Bronchial epithelial cell (primary cell): Measurements from ENCODE around the gene EIF4G3. TPM values are rescaled to one million over a fixed set of nuclear protein-coding genes. Genes with fewer than 3 reads are reported as not detected.

Experiments
- DNase-seq: peaks from one replicate; pipeline ENCODE4 v3.0.0-alpha.2; 2010; ENCODE audit warnings: low read depth
- FAIRE-seq: peaks from 2 replicates; lab custom pipeline; 2011; peaks lifted over from hg19 to GRCh38; lab: Jason Lieb, UNC
- H3K27me3 ChIP-seq: 2 replicates; pipeline ENCODE4 v1.5.1; 2011; ENCODE audit warnings: low read length; ENCODE audit not compliant: control insufficient read depth, insufficient read depth
- H3K36me3 ChIP-seq: 2 replicates; pipeline ENCODE4 v1.5.1; 2011; ENCODE audit warnings: low read length; ENCODE audit not compliant: control insufficient read depth, insufficient read depth
- H3K4me3 ChIP-seq: 2 replicates; pipeline ENCODE4 v1.5.1; 2011; ENCODE audit warnings: mild to moderate bottlenecking, low read depth, low read length, control low read depth
- total RNA-seq: library from RNA; depleted of rRNA; stranded (reverse); fragments of >200 nt; gene quantifications from 2 replicates; pipeline ENCODE4 v1.2.1, GENCODE V29; 2014
- TF ChIP-seq, protein P1 (sequence below): IDR thresholded peaks from 2 replicates; pipeline ENCODE4 v1.5.1; 2011; ENCODE audit warnings: mild to moderate bottlenecking, moderate library complexity, low read length, control low read depth, inconsistent platforms; ENCODE audit not compliant: insufficient read depth, severe bottlenecking

EIF4G3 gene
- total RNA-seq, 1 donor from 2014 or later: 20.5 TPM

DNA sequence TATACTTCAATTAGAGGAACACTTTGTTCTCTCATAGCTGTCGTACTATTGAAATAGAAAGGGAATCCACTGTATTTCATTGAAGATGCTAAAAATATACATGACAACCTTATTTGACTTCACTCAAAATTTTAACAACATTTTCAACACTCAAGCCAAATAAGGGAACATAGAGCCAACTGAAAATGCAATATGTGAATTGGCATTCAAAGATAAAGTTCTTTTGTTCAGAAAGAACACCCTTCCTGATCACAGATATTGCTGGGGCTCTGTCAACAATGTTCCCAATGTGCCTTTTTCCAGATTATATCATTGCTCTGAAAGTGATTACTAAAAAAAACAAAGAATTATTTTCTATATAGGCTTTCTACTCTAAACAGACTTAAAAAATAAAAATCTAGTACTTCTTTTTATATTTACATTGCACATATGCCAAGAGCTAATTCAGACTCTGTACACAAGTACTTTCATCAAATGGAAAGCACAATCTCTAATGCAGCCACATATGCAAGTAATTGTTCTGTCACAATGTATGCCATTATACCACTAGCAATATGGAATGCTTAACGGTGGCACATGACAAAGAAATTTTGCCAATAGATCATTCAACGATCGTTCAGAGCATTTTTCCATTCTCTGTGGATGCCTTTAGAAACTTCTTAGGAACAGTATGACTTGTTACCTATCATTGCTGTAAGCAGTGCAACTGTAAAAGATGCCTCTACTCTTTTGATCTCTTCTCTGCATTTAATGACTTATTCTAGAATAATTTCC, 171.0 kb downstream of the EIF4G3 start:
- no peaks in the 10 kb centered on the region for H3K27me3 ChIP-seq
- no peak for DNase-seq
- TF ChIP-seq, protein P1, sequence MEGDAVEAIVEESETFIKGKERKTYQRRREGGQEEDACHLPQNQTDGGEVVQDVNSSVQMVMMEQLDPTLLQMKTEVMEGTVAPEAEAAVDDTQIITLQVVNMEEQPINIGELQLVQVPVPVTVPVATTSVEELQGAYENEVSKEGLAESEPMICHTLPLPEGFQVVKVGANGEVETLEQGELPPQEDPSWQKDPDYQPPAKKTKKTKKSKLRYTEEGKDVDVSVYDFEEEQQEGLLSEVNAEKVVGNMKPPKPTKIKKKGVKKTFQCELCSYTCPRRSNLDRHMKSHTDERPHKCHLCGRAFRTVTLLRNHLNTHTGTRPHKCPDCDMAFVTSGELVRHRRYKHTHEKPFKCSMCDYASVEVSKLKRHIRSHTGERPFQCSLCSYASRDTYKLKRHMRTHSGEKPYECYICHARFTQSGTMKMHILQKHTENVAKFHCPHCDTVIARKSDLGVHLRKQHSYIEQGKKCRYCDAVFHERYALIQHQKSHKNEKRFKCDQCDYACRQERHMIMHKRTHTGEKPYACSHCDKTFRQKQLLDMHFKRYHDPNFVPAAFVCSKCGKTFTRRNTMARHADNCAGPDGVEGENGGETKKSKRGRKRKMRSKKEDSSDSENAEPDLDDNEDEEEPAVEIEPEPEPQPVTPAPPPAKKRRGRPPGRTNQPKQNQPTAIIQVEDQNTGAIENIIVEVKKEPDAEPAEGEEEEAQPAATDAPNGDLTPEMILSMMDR: no peak
- peaks cover 1% of the 10 kb centered on the region for H3K36me3 ChIP-seq
- H3K4me3 ChIP-seq: no peak overlapping the region
- no peak for FAIRE-seq

DNA sequence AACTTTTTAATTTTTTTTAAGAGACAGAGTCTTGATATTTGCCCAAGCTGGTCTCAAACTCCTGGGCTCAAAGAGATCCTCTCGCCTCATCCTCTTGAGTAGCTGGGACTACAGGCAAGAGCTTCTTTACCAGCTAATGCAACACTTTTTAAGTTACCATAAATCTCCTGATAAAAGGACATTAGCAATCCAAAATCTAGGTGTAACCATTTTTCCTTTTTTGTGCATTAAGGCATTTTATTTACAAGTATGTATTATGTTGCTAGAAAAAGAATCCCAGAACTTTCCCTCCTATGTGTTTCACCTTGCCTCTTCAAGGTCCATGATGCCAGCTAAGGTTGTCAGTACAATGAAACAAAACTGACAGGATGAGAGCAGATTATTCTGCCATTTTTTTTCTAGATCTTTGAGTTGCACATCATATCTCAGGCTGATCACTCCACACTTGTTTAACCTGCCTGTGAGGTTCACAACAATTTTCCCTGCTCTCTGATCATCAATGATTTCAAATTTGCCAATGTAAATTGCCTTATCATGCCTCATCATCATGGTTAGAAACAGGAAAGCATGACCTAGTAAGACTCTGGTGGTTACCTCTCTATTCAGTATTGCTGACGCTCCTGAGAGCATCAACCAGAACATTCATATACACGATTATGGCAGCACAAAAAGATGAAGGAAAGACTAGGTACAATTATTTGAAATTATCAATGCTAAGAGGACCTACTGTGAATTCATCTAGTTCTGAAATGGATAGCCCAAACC, 173.2 kb downstream of the EIF4G3 start:
- TF ChIP-seq, protein P1: no peak
- peaks cover 1% of the 10 kb centered on the region for H3K36me3 ChIP-seq
- DNase-seq (no peak), FAIRE-seq (no peak)
- H3K4me3 ChIP-seq: no peak overlapping the region
- H3K27me3 ChIP-seq: no peaks in the 10 kb centered on the region

DNA sequence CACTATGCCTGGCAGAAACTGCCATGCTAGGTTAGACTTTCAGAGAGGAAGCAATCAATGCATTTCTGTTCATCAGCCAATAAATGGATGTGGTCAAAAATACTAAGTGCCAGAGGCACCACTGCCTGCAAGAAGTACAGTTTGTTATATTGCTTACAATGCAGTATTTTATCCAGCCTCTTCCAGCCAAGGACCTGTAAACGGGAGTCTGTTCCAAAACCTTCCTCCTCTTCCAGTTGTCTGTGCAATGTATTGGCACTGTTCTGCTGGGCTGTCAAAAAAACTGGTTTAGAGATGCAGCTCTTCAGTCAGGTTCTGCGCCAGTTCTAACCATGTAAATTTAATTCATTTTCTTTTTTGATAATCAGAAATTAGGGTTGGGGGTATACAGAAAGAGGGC, 175.7 kb downstream of the EIF4G3 start:
- no peak for FAIRE-seq
- Histone ChIP-seq H3K36me3 (peaks cover 1% of the 10 kb centered on the region), H3K4me3 (no peak overlapping the region), H3K27me3 (no peaks in the 10 kb centered on the region)
- TF ChIP-seq, protein P1: no peak
- DNase-seq: no peak

DNA sequence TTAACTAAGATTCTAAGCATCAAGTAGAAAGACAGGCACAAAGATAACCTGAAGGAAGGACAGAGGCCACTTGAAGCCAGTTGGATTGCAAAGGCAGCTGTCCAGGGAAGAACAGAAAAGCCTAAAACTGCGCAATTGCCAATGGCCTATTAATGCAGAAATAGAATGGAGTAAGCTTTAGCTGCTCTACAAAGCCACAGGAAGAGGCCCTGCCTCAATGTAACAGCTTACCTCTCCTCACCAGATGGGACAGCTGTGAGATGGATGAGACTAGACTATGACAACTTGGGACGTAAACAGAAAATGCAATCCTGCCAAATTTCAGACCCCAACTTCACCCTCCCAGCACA, 176.5 kb downstream of the EIF4G3 start:
- DNase-seq (no peak), FAIRE-seq (no peak)
- TF ChIP-seq, protein P1: no peak
- Histone ChIP-seq H3K27me3 (no peaks in the 10 kb centered on the region), H3K4me3 (no peak overlapping the region), H3K36me3 (peaks cover 1% of the 10 kb centered on the region)

DNA sequence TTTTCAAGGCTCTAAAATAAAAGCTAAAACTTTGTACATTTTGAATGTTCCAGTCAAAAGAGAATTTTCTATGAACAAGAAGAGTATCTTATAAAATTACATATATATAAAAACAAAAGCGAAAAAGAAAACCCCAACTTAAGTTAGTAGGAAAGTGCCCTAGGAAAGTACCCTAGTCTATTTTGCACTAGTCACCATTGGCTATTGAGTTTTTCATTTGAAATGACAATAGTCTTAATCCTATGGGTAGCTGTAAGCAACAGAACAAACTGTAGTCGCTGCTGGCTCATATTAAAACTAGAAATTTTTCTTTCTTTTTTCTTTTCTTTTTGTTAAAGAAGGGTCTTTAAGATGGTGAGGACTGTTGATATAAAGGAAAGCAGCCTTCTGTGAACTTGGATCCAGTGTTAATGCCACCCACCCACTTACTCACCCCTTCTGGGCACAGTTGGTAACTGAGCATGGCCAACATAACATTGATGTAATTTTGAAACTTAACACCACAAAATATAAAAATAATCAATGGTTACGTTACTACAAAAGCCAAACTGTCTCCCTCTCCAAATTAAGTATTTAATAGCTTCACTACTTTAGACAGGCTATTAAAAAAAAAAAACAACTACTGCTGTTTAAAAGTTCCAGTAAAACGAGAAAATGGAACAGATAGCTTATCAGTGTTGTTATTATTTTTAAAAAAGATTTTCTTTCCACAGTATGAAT, 177.0 kb downstream of the EIF4G3 start:
- DNase-seq (no peak), FAIRE-seq (no peak)
- TF ChIP-seq, protein P1: no peak
- Histone ChIP-seq H3K27me3 (no peaks in the 10 kb centered on the region), H3K36me3 (peaks cover 1% of the 10 kb centered on the region), H3K4me3 (no peak overlapping the region)
